OCI-LY1 (cell line): ENCODE measurements around the gene ZNF226.
"Not testable (repeated sequence)": the region's sequence is repeated elsewhere in the genome, so short reads cannot be mapped to it uniquely, and the experiment has no call there.

Experiments used
- H2AFZ ChIP-seq: fragments of 200-600 bp; sonication (generic), shearing (Covaris generic); 2 replicates; pipeline ENCODE4 v1.6.0; 2014; ENCODE audit warnings: antibody characterized with exemption, mild to moderate bottlenecking, low read length
- H3F3A ChIP-seq: fragments of 200-600 bp; sonication (generic), shearing (Covaris generic); 2 replicates; pipeline ENCODE4 v1.6.0; 2014; ENCODE audit warnings: mild to moderate bottlenecking, antibody characterized with exemption, low read length, moderate library complexity; ENCODE audit not compliant: insufficient read depth
- H3K27ac ChIP-seq: fragments of 200-600 bp; sonication (generic); 2 replicates; pipeline ENCODE4 v1.5.1; 2014; ENCODE audit warnings: low read length, mixed run types, mild to moderate bottlenecking, low read depth; ENCODE audit not compliant: poor library complexity, severe bottlenecking
- H3K27me3 ChIP-seq: fragments of 200-600 bp; sonication (generic); 2 replicates; pipeline ENCODE4 v1.6.0; 2014; ENCODE audit warnings: antibody characterized with exemption, mild to moderate bottlenecking, low read length, moderate library complexity; ENCODE audit not compliant: insufficient read depth
- H3K36me3 ChIP-seq: fragments of 200-600 bp; sonication (generic); 2 replicates; pipeline ENCODE4 v1.6.1; 2014; ENCODE audit warnings: mild to moderate bottlenecking, antibody characterized with exemption, low read length, moderate library complexity, mixed read lengths; ENCODE audit not compliant: insufficient read depth
- H3K4me1 ChIP-seq: fragments of 200-600 bp; sonication (generic); 2 replicates; pipeline ENCODE4 v1.5.1; 2014; ENCODE audit warnings: mild to moderate bottlenecking, low read length, moderate library complexity; ENCODE audit not compliant: insufficient read depth, severe bottlenecking
- H3K4me2 ChIP-seq: fragments of 200-600 bp; sonication (generic), shearing (Covaris generic); 2 replicates; pipeline ENCODE4 v1.6.1; 2014; ENCODE audit warnings: low read length
- H3K4me3 ChIP-seq: fragments of 200-600 bp; sonication (generic); 2 replicates; pipeline ENCODE4 v1.5.1; 2014; ENCODE audit warnings: low read length, low read depth, mild to moderate bottlenecking, mixed read lengths; ENCODE audit not compliant: poor library complexity, severe bottlenecking
- H3K79me2 ChIP-seq: fragments of 200-600 bp; shearing (Covaris generic); 2 replicates; pipeline ENCODE4 v1.6.1; 2016; ENCODE audit warnings: mixed run types, low read length, mixed read lengths; ENCODE audit not compliant: insufficient read depth
- H3K9ac ChIP-seq: fragments of 200-600 bp; sonication (generic), shearing (Covaris generic); 2 replicates; pipeline ENCODE4 v1.6.1; 2014; ENCODE audit warnings: mild to moderate bottlenecking, low read length, mixed read lengths
- H3K9me2 ChIP-seq: fragments of 200-600 bp; sonication (generic), shearing (Covaris generic); 2 replicates; pipeline ENCODE4 v1.6.1; 2014; ENCODE audit warnings: low read depth, mild to moderate bottlenecking, low read length, mixed read lengths
- H3K9me3 ChIP-seq: fragments of 200-600 bp; shearing (Covaris generic); 2 replicates; pipeline ENCODE4 v1.6.1; 2014; ENCODE audit warnings: low read length, mixed read lengths
- H4K20me1 ChIP-seq: fragments of 200-600 bp; sonication (generic), shearing (Covaris generic); 2 replicates; pipeline ENCODE4 v1.6.0; 2016; ENCODE audit warnings: mild to moderate bottlenecking, low read length; ENCODE audit not compliant: insufficient read depth
- EZH2 ChIP-seq: fragments of 200-600 bp; sonication (generic), shearing (Covaris generic); IDR thresholded peaks from 2 replicates; pipeline ENCODE4 v1.8.0; 2017; ENCODE audit warnings: borderline replicate concordance, mixed run types, mild to moderate bottlenecking, antibody characterized with exemption, low read length, moderate library complexity, mixed read lengths
- TF ChIP-seq, protein P1 (sequence below): fragments of 200-600 bp; sonication (generic), shearing (Covaris generic); IDR thresholded peaks from 2 replicates; pipeline ENCODE4 v1.5.1; 2017; ENCODE audit warnings: mild to moderate bottlenecking, antibody characterized with exemption, low read length, moderate library complexity, mixed read lengths

Gene ZNF226

DNA sequence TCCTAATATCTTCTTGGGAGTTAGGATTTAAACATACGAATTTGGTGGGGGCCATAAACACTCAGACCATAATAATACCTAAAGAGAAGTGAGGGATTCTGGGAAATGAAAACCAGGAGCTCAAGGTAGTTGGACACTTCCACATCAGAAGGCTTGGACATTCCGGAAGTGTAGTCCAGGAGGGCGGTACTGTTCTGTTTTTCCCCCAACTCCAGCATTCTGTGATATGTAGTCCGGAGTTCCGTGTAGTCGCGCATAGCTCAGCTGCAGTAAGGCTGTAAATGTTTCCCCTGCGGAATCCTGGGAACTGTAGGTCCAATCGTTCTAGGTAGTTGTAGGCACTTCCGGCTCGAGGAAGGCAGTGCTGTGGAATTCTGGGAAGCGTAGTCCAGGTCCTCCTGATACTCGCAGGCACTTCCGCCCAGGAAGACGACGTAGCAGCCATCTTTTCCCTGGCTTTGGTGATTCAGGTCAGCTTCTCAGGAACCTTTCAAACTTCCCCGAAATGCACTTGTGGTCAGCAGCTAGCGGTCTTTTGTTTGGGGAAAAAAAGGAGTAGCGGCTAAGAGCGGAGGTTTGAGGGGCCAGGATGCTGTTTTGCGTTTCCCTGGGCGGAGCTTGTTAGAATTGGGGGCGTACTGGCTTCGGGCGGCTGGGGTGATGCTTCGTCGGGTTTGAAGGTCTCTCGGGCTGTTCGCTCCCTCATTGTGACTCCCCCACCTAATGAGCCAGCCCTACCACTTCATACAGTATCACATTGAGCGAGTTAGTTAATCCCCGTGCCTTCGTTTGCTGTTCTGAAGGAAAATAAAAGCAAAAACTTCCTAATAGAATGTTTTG, at the start of gene ZNF226:
Gene ZNF226 (plus strand): TSS at position 428 of the 840 bp plus-strand sequence. CDS start 4,981 bp downstream, outside the sequence.
- no peaks in the 10 kb centered on the region for H3K9me2 ChIP-seq
- H3K27me3 ChIP-seq: no peaks in the 10 kb centered on the region
- peak within 1 kb of the TSS; percentile 25 for H3K27ac ChIP-seq
- H3K4me2 ChIP-seq: peak within 1 kb of the TSS; percentile 98
- H3F3A ChIP-seq: no peaks in the 10 kb centered on the region
- peaks cover 3% of the 10 kb centered on the region; the same call in 1 of the 2 replicates for H3K9me3 ChIP-seq
- TF ChIP-seq, protein P1, sequence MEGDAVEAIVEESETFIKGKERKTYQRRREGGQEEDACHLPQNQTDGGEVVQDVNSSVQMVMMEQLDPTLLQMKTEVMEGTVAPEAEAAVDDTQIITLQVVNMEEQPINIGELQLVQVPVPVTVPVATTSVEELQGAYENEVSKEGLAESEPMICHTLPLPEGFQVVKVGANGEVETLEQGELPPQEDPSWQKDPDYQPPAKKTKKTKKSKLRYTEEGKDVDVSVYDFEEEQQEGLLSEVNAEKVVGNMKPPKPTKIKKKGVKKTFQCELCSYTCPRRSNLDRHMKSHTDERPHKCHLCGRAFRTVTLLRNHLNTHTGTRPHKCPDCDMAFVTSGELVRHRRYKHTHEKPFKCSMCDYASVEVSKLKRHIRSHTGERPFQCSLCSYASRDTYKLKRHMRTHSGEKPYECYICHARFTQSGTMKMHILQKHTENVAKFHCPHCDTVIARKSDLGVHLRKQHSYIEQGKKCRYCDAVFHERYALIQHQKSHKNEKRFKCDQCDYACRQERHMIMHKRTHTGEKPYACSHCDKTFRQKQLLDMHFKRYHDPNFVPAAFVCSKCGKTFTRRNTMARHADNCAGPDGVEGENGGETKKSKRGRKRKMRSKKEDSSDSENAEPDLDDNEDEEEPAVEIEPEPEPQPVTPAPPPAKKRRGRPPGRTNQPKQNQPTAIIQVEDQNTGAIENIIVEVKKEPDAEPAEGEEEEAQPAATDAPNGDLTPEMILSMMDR: no peak
- no peak for TF ChIP-seq EZH2
- 0 out of 2 replicates have a peak, but pooled peaks cover 3% of the 10 kb centered on the region for H3K79me2 ChIP-seq
- H3K36me3 ChIP-seq: peaks cover 35% of the 10 kb centered on the region
- H3K9ac ChIP-seq: peak within 1 kb of the TSS; percentile 76
- peak within 1 kb of the TSS; percentile 50 for H2AFZ ChIP-seq
- H4K20me1 ChIP-seq: no peaks in the 10 kb centered on the region
- H3K4me3 ChIP-seq: peak within 1 kb of the TSS; percentile 68
- H3K4me1 ChIP-seq: peaks cover 15% of the 10 kb centered on the region

DNA sequence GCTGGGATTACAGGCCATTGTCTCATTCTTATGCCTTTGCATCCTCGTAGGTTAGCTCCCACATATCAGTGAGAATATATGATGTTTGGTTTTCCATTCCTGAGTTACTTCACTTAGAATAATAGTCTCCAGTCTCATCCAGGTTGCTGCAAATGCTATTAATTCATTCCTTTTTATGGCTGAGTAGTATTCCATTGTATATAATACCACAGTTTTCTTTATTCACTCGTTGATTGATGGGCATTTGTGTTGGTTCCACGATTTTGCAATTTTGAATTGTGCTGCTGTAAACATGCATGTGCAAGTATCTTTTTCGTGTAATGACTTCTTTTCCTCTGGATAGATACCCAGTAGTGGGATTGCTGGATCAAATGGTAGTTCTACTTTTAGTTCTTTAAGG, 43.7 kb upstream of the ZNF226 start:
- not testable (repeated sequence) for H3K79me2 ChIP-seq, H3F3A ChIP-seq, H3K9ac ChIP-seq, H3K4me3 ChIP-seq, H3K9me2 ChIP-seq, H3K27me3 ChIP-seq, H4K20me1 ChIP-seq, H2AFZ ChIP-seq, H3K4me2 ChIP-seq, H3K27ac ChIP-seq, H3K4me1 ChIP-seq, H3K9me3 ChIP-seq
- peaks cover 27% of the 10 kb centered on the region for H3K36me3 ChIP-seq

DNA sequence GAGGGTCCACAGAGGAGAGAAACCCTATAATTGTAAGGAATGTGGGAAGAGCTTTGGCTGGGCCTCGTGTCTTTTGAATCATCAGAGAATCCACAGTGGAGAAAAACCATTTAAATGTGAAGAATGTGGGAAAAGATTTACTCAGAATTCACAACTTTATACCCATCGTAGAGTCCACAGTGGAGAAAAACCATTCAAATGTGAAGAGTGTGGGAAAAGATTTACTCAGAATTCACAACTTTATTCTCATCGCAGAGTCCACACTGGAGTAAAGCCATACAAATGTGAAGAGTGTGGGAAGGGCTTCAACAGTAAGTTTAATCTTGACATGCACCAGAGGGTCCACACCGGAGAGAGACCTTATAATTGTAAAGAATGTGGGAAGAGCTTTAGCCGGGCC, 32.9 kb upstream of the ZNF226 start:
- Histone ChIP-seq H3K79me2 (no peaks in the 10 kb centered on the region), H4K20me1 (no peaks in the 10 kb centered on the region), H3K9ac (no peak overlapping the region), H3K9me2 (no peaks in the 10 kb centered on the region), H3K36me3 (peaks cover 23% of the 10 kb centered on the region), H2AFZ (no peak overlapping the region), H3K4me3 (no peak overlapping the region), H3K9me3 (no peaks in the 10 kb centered on the region), H3K4me2 (no peak overlapping the region), H3K27me3 (no peaks in the 10 kb centered on the region), H3K4me1 (no peaks in the 10 kb centered on the region), H3K27ac (no peak overlapping the region), H3F3A (no peaks in the 10 kb centered on the region)
- TF ChIP-seq EZH2: no peak
- TF ChIP-seq, protein P1: no peak
